H1 (cell line): Measurements from ENCODE around the gene LAYN. TPM values are rescaled to one million over a fixed set of nuclear protein-coding genes. Genes with fewer than 3 reads are reported as not detected.

Source experiments
- CTCF ChIA-PET: fragments of 300-600 bp; sonication (Branson Sonifier 250); formaldehyde crosslinking; loops from one replicate; lab custom pipeline; 2021; ENCODE audit not compliant: partially characterized antibody; lab: Charles Lee
- POLR2A ChIA-PET: fragments of 300-600 bp; sonication (Branson Sonifier 250); formaldehyde crosslinking; loops from one replicate; lab custom pipeline; 2021; ENCODE audit warnings: inconsistent platforms; ENCODE audit not compliant: partially characterized antibody; lab: Charles Lee
- DNase-seq, 2 experiments: peaks; one replicate each; pipeline versions ENCODE4 v3.0.0 to v3.0.0-alpha.2; 2010 to 2022; ENCODE audit warnings: low spot score in 2 of 2, low read depth in 1 of 2, mixed read lengths in 1 of 2
- FAIRE-seq: peaks from 2 replicates; lab custom pipeline; 2011; peaks lifted over from hg19 to GRCh38; lab: Jason Lieb, UNC
- H2AFZ ChIP-seq: 2 replicates; pipeline ENCODE4 v1.8.1; 2012; ENCODE audit warnings: low read length, inconsistent platforms
- H2AK5ac ChIP-seq: 2 replicates; pipeline ENCODE4 v1.6.1; 2013; ENCODE audit warnings: low read depth, low read length
- H2BK120ac ChIP-seq: replicated peaks from 2 replicates; pipeline ENCODE3; 2013; ENCODE audit warnings: low read depth, low read length, inconsistent platforms
- H2BK12ac ChIP-seq: 2 replicates; pipeline ENCODE4 v1.6.1; 2013; ENCODE audit warnings: low read depth, low read length
- H2BK15ac ChIP-seq: 2 replicates; pipeline ENCODE4 v1.6.1; 2013; ENCODE audit warnings: low read length
- H2BK20ac ChIP-seq: 2 replicates; pipeline ENCODE4 v1.6.1; 2013; ENCODE audit warnings: low read length
- H2BK5ac ChIP-seq: 2 replicates; pipeline ENCODE4 v1.6.1; 2013; ENCODE audit warnings: low read depth, low read length
- H3K14ac ChIP-seq: 2 replicates; pipeline ENCODE4 v1.6.1; 2013; ENCODE audit warnings: inconsistent platforms; ENCODE audit not compliant: insufficient read length
- H3K18ac ChIP-seq: 2 replicates; pipeline ENCODE4 v1.6.1; 2013; ENCODE audit warnings: low read length; ENCODE audit errors: extremely low read depth
- H3K23ac ChIP-seq: 2 replicates; pipeline ENCODE4 v1.6.1; 2013; ENCODE audit warnings: inconsistent platforms; ENCODE audit not compliant: insufficient read length
- H3K23me2 ChIP-seq: 2 replicates; pipeline ENCODE4 v1.6.1; 2013; ENCODE audit warnings: low read depth, low read length
- H3K27ac ChIP-seq: 2 replicates; pipeline ENCODE4 v1.6.1; 2011; ENCODE audit warnings: low read depth, low read length, inconsistent platforms
- H3K27me3 ChIP-seq, 4 experiments: replicated peaks in 1 of 4; 1 replicate in 1 of 4; 2 replicates in 3 of 4; pipeline versions ENCODE4 v1.6.1 to v1.8.1; 2011 to 2013; ENCODE audit warnings: low read length in 3 of 4, mild to moderate bottlenecking in 3 of 4, inconsistent platforms in 2 of 4, mixed read lengths in 2 of 4, moderate library complexity in 1 of 4; ENCODE audit not compliant: control insufficient read depth in 3 of 4, insufficient read depth in 3 of 4; ENCODE audit errors: extremely low read depth in 1 of 4
- H3K36me3 ChIP-seq, 4 experiments: 2 replicates each; pipeline versions ENCODE4 v1.6.1 to v1.8.1; 2011 to 2013; ENCODE audit warnings: mild to moderate bottlenecking in 4 of 4, low read length in 3 of 4, moderate library complexity in 2 of 4, control low read depth in 1 of 4, inconsistent platforms in 1 of 4; ENCODE audit not compliant: insufficient read depth in 4 of 4, control insufficient read depth in 2 of 4
- H3K4ac ChIP-seq: replicated peaks from 2 replicates; pipeline ENCODE3; 2013; ENCODE audit warnings: low read length, low read depth, mixed read lengths, inconsistent platforms; ENCODE audit not compliant: insufficient read length
- H3K4me1 ChIP-seq, 4 experiments: replicated peaks in 1 of 4; 1 replicate in 1 of 4; 2 replicates in 3 of 4; pipeline versions ENCODE4 v1.6.1 to v1.8.1; 2011 to 2013; ENCODE audit warnings: low read length in 3 of 4, inconsistent platforms in 2 of 4, mixed read lengths in 1 of 4; ENCODE audit not compliant: insufficient read depth in 4 of 4, control insufficient read depth in 3 of 4
- H3K4me2 ChIP-seq, 2 experiments: 2 replicates each; pipeline versions ENCODE4 v1.6.1 to v1.8.1; 2011 to 2013; ENCODE audit warnings: low read depth in 2 of 2, low read length in 2 of 2, control low read depth in 1 of 2, inconsistent platforms in 1 of 2, mild to moderate bottlenecking in 1 of 2; ENCODE audit not compliant: insufficient read depth in 1 of 2
- H3K4me3 ChIP-seq, 4 experiments: fragments of 200-600, 300-600 bp in 1 of 4; sonication (generic), shearing (Covaris generic), sonication (Bioruptor Twin) in 1 of 4; 2 replicates each; pipeline versions ENCODE4 v1.5.1 to v1.8.1; 2011 to 2016; ENCODE audit warnings: low read length in 4 of 4, low read depth in 3 of 4, control low read depth in 2 of 4, inconsistent platforms in 2 of 4, mild to moderate bottlenecking in 2 of 4, mixed read lengths in 1 of 4, moderate library complexity in 1 of 4; ENCODE audit not compliant: insufficient read depth in 2 of 4; ENCODE audit errors: extremely low read depth in 1 of 4
- H3K56ac ChIP-seq: replicated peaks from 2 replicates; pipeline ENCODE3; 2013; ENCODE audit warnings: low read depth, mild to moderate bottlenecking, mixed read lengths, low read length, inconsistent platforms; ENCODE audit not compliant: insufficient read length
- H3K79me1 ChIP-seq: 2 replicates; pipeline ENCODE4 v1.6.1; 2013; ENCODE audit warnings: low read depth, low read length, control low read depth
- H3K79me2 ChIP-seq, 2 experiments: 2 replicates each; pipeline versions ENCODE4 v1.6.1 to v1.8.1; 2012 to 2013; ENCODE audit warnings: low read length in 2 of 2, mild to moderate bottlenecking in 2 of 2, inconsistent platforms in 1 of 2; ENCODE audit not compliant: insufficient read depth in 2 of 2, control insufficient read depth in 1 of 2
- H3K9ac ChIP-seq, 4 experiments: replicated peaks in 1 of 4; 1 replicate in 1 of 4; 2 replicates in 3 of 4; pipeline versions ENCODE4 v1.6.1 to v1.8.1; 2011 to 2013; ENCODE audit warnings: low read depth in 3 of 4, low read length in 3 of 4, control low read depth in 2 of 4, mild to moderate bottlenecking in 2 of 4, moderate library complexity in 2 of 4, inconsistent platforms in 1 of 4; ENCODE audit errors: extremely low read depth in 1 of 4
- H3K9me3 ChIP-seq, 2 experiments: 2 replicates each; pipeline versions ENCODE4 v1.6.1 to v1.8.1; 2012 to 2013; ENCODE audit warnings: mild to moderate bottlenecking in 2 of 2, moderate library complexity in 2 of 2, control low read depth in 1 of 2, inconsistent platforms in 1 of 2, low read depth in 1 of 2, low read length in 1 of 2, mixed read lengths in 1 of 2; ENCODE audit not compliant: insufficient read depth in 2 of 2
- H4K20me1 ChIP-seq, 2 experiments: replicated peaks in 1 of 2; 2 replicates each; pipeline versions ENCODE3 to v1.8.1; 2011 to 2013; ENCODE audit warnings: inconsistent platforms in 2 of 2, low read length in 2 of 2, mild to moderate bottlenecking in 1 of 2; ENCODE audit not compliant: insufficient read depth in 2 of 2, control insufficient read depth in 1 of 2
- H4K5ac ChIP-seq: 2 replicates; pipeline ENCODE4 v1.6.1; 2013; ENCODE audit warnings: low read length, low read depth, mixed read lengths, inconsistent platforms; ENCODE audit not compliant: insufficient read length
- H4K8ac ChIP-seq: 2 replicates; pipeline ENCODE4 v1.8.0; 2013; ENCODE audit warnings: mild to moderate bottlenecking, moderate library complexity, low read length, inconsistent platforms; ENCODE audit not compliant: insufficient read depth; ENCODE audit errors: extremely low read depth
- H4K91ac ChIP-seq: replicated peaks from 2 replicates; pipeline ENCODE3; 2013; ENCODE audit warnings: low read length, mixed read lengths, inconsistent platforms; ENCODE audit not compliant: insufficient read length
- CEBPB ChIP-seq: IDR thresholded peaks from 2 replicates; pipeline ENCODE4 v1.6.1; 2012; ENCODE audit warnings: low read depth, low read length
- EZH2 ChIP-seq: fragments of 200-600 bp; sonication (generic); IDR thresholded peaks from 2 replicates; pipeline ENCODE4 v1.7.1; 2012; ENCODE audit warnings: low read depth, mild to moderate bottlenecking, moderate library complexity, low read length, inconsistent platforms; ENCODE audit not compliant: severe bottlenecking
- SAP30 ChIP-seq: fragments of 300-600 bp; sonication (generic); IDR thresholded peaks from 2 replicates; pipeline ENCODE4 v1.7.1; 2012; ENCODE audit warnings: low read length, moderate library complexity, mild to moderate bottlenecking, inconsistent platforms; ENCODE audit not compliant: insufficient read depth, insufficient replicate concordance
- TAF1 ChIP-seq: IDR thresholded peaks from 2 replicates; pipeline ENCODE4 v1.6.1; 2011; ENCODE audit warnings: mild to moderate bottlenecking, low read depth, low read length
- TCF12 ChIP-seq: IDR thresholded peaks from 2 replicates; pipeline ENCODE4 v1.6.1; 2011; ENCODE audit warnings: low read depth, mild to moderate bottlenecking, low read length
- polyA plus RNA-seq, 7 experiments: library from polyadenylated mRNA; depleted of rRNA in 3 of 7; stranded (reverse) in 5 of 7; unstranded in 2 of 7; fragments of >200 nt in 5 of 7; fragments of 200-250 nt in 2 of 7; gene quantifications; 1 replicate in 5 of 7; 2 replicates in 1 of 7; 4 replicates in 1 of 7; pipeline versions ENCODE4 v1.2.1 to v1.2.3, GENCODE V29; 2011 to 2013; ENCODE audit warnings: missing spikeins in 2 of 7, mixed read lengths in 2 of 7
- total RNA-seq: library from RNA; stranded (reverse); fragmentation: NEBNext Ultra II Directional; extraction: Animal tissue kit (Norgen Biotek cat#: 25700); gene quantifications from 2 replicates; pipeline ENCODE4 v1.2.1, GENCODE V29; 2021

The LAYN gene
- total and polyA plus RNA-seq, 2 of the 8 experiments (the other 6 are each of a cell fraction or from before 2014, with no cell fraction given): 4.2 to 9.3 TPM

GRCh38 chr11:111554532-111554931, 14.0 kb downstream of the LAYN start:
- Histone ChIP-seq H3K9me3 (peaks cover 8% of the 10 kb centered on the region in 2 experiments; a peak in 3 of 4 replicates), H2BK12ac (no peak overlapping the region), H3K4me3 (no peak overlapping the region), H2BK15ac (no peak overlapping the region), H3K23ac (no peak overlapping the region), H2BK5ac (no peak overlapping the region), H4K20me1 (no peaks in the 10 kb centered on the region), H3K4me1 (peaks cover 0 to 5% (median 1%) of the 10 kb centered on the region in 4 experiments; a peak in 1 of 7 replicates), H3K27ac (no peak overlapping the region), H3K56ac (no peak overlapping the region), H2AFZ (no peak overlapping the region), H4K91ac (no peak overlapping the region), H3K79me2 (no peaks in the 10 kb centered on the region), H2AK5ac (no peak overlapping the region), H4K8ac (no peak overlapping the region), H3K27me3 (no peaks in the 10 kb centered on the region), H2BK20ac (no peak overlapping the region), H3K4me2 (no peak overlapping the region), H3K23me2 (no peaks in the 10 kb centered on the region; the same call in 1 of the 2 replicates), H2BK120ac (no peak overlapping the region), H3K9ac (no peak overlapping the region), H3K4ac (no peak overlapping the region), H3K18ac (no peak overlapping the region), H4K5ac (no peak overlapping the region), H3K14ac (no peak overlapping the region), H3K36me3 (peaks cover 0 to 13% (median 6%) of the 10 kb centered on the region in 4 experiments; a peak in 3 of 8 replicates), H3K79me1 (no peaks in the 10 kb centered on the region)
- DNase-seq (no peak), FAIRE-seq (no peak)
- TF ChIP-seq TCF12: no peak
- no peak for TF ChIP-seq SAP30
- no peak for TF ChIP-seq CEBPB
- TF ChIP-seq TAF1: no peak
- TF ChIP-seq EZH2: no peak
- ChIA-PET POLR2A (interaction anchor here (0.6 to 1.9 kb wide), 2 partner anchors 15 to 373 kb away, joined by 3 to 7 read pairs; no protein-coding TSS in a partner anchor), CTCF (interaction anchor here (0.8 to 6.1 kb wide), 2 partner anchors 9 to 32 kb away, joined by 3 to 30 read pairs; no protein-coding TSS in a partner anchor)
